Measurements from ENCODE around the gene PRKAG2. TPM values are rescaled to one million over a fixed set of nuclear protein-coding genes. Genes with fewer than 3 reads are reported as not detected.

PRKAG2 gene
- polyA plus RNA-seq, 1 of the 3 experiments (the other 2 are of a cell fraction): 51.6 TPM

DNA sequence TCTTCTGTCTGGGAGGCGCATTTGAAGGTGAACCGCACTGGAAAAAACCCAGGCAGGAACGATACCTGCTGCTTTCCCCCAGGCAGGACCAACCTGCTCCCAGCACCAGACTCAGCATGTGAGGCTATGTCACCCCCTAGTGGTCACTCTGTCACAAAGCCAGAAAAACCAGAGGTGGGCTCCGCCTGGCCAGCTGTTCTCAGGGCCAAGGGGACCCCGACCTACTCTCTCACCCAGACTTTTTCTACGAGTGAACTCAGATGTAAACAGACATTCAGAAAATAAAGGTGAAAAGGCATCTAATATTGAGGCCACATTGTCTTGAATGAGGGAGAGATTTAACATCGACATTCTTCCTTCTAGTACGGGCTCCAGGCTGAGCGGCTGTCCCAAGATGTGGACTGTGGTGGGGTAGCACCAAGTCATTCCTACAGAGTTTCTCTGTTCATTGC is 117.3 kb downstream of the PRKAG2 start (continued):
- TF ChIP-seq MXI1 (IDR thresholded peaks at IDR 0.05; ENCODE audit: low read depth, low read length): no peak
- TF ChIP-seq EZH2phosphoT487 (IDR thresholded peaks at IDR 0.05; ENCODE audit: borderline replicate concordance, low read depth): no peak
- TF ChIP-seq, protein P1, sequence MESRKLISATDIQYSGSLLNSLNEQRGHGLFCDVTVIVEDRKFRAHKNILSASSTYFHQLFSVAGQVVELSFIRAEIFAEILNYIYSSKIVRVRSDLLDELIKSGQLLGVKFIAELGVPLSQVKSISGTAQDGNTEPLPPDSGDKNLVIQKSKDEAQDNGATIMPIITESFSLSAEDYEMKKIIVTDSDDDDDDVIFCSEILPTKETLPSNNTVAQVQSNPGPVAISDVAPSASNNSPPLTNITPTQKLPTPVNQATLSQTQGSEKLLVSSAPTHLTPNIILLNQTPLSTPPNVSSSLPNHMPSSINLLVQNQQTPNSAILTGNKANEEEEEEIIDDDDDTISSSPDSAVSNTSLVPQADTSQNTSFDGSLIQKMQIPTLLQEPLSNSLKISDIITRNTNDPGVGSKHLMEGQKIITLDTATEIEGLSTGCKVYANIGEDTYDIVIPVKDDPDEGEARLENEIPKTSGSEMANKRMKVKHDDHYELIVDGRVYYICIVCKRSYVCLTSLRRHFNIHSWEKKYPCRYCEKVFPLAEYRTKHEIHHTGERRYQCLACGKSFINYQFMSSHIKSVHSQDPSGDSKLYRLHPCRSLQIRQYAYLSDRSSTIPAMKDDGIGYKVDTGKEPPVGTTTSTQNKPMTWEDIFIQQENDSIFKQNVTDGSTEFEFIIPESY (IDR thresholded peaks at IDR 0.05; ENCODE audit: borderline replicate concordance, low read depth): no peak
- TF ChIP-seq USF2 (IDR thresholded peaks at IDR 0.05; ENCODE audit: borderline replicate concordance, low read depth, low read length): no peak
- no peak for TF ChIP-seq ELF1 (IDR thresholded peaks at IDR 0.05)

- no peak overlapping the region for H2AFZ ChIP-seq (ENCODE audit: low read depth)
- H3K9me3 ChIP-seq: no peaks in the 10 kb centered on the region
- peaks cover 13% of the 10 kb centered on the region; the same call in 1 of the 2 replicates for H3K27me3 ChIP-seq (ENCODE audit: insufficient read depth)
- CTCF ChIA-PET: interaction anchor here (0.6 to 22.2 kb wide), 82 partner anchors 9 to 452 kb away, joined by 3 to 333 read pairs (median 5); partner anchors contain the start of genes PRKAG2 and RHEB
- H3K79me2 ChIP-seq (ENCODE audit: insufficient read depth): no peaks in the 10 kb centered on the region
- H4K20me1 ChIP-seq (ENCODE audit: insufficient read depth): no peaks in the 10 kb centered on the region
- TF ChIP-seq MEF2A (IDR thresholded peaks at IDR 0.05; ENCODE audit: borderline replicate concordance, low read depth) (no peak), EZH2phosphoT487 (IDR thresholded peaks at IDR 0.05; ENCODE audit: borderline replicate concordance, low read depth) (no peak), POLR2AphosphoS5 (IDR thresholded peaks at IDR 0.05; ENCODE audit: low read depth, low read length) (no peak), TCF12 (IDR thresholded peaks at IDR 0.05) (no peak), SMC3 (IDR thresholded peaks at IDR 0.05; ENCODE audit: low read depth, low read length) (no peak), TEAD4 (IDR thresholded peaks at IDR 0.05; ENCODE audit: borderline replicate concordance, insufficient read depth) (no peak), REST (IDR thresholded peaks at IDR 0.05; ENCODE audit: low read depth, low read length) (no peak), RFX5 (IDR thresholded peaks at IDR 0.05; ENCODE audit: low read length) (no peak), ELF1 (IDR thresholded peaks at IDR 0.05) (no peak)
- TF ChIP-seq, protein P2, sequence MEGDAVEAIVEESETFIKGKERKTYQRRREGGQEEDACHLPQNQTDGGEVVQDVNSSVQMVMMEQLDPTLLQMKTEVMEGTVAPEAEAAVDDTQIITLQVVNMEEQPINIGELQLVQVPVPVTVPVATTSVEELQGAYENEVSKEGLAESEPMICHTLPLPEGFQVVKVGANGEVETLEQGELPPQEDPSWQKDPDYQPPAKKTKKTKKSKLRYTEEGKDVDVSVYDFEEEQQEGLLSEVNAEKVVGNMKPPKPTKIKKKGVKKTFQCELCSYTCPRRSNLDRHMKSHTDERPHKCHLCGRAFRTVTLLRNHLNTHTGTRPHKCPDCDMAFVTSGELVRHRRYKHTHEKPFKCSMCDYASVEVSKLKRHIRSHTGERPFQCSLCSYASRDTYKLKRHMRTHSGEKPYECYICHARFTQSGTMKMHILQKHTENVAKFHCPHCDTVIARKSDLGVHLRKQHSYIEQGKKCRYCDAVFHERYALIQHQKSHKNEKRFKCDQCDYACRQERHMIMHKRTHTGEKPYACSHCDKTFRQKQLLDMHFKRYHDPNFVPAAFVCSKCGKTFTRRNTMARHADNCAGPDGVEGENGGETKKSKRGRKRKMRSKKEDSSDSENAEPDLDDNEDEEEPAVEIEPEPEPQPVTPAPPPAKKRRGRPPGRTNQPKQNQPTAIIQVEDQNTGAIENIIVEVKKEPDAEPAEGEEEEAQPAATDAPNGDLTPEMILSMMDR (IDR thresholded peaks at IDR 0.05): no peak
- WGBS (ENCODE audit: low lambda C conversion rate): 68% methylated on average over 18 of the region's 18 CpGs
- no peaks in the 10 kb centered on the region for H3K9me2 ChIP-seq
- H3K36me3 ChIP-seq (replicated peaks in 1 of 2; ENCODE audit: control insufficient read depth in 1 of 2, insufficient read depth in 2 of 2, low read length in 1 of 2): no peaks in the 10 kb centered on the region
- H3K4me2 ChIP-seq: no peak overlapping the region
- no peak for DNase-seq
- no peak overlapping the region for H3K9ac ChIP-seq
- POLR2A ChIA-PET: no interaction called here
- no peak overlapping the region for H3K4me3 ChIP-seq (ENCODE audit: low read depth in 2 of 2, low read length in 1 of 2)
- H3K27ac ChIP-seq (ENCODE audit: low read depth in 2 of 2, low read length in 1 of 2): no peak overlapping the region
- H3K4me1 ChIP-seq (ENCODE audit: control insufficient read depth in 1 of 2, insufficient read depth in 2 of 2, low read depth in 1 of 2, low read length in 1 of 2): peaks cover 14 to 20% of the 10 kb centered on the region in 2 experiments; a peak in 3 of 4 replicates
- H3F3A ChIP-seq (replicated peaks; ENCODE audit: insufficient read depth): no peaks in the 10 kb centered on the region
Measured at GRCh38 chr7:151758622-151759540, 118.0 kb downstream of the PRKAG2 start.
